NCI-H2227 (cell line): Measurements from ENCODE around the gene SNX8.

ENCODE experiments used
- DNase-seq: peaks from one replicate; lab custom pipeline; 2025; ENCODE audit not compliant: unreplicated experiment; lab: John Stamatoyannopoulos, UW

SNX8 gene

DNA sequence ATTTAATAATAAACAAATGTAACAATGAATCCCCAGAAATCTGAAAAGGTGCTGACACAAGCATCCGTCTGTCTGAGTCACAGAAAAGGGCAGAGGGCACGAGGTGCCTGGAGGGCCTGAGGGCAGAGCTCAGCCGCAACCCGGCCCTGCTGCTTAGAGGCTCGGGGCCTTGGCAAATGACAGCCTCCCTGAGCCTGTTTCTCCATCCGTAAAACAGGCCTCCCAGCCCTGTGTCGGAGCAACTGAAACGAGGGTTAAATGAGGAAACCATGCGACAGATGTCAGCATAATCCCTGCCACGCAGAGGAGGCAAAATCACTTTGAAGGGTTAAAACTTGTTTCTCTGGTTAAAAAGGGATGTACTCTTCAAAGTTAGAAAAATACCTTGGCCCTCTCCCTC is 47.3 kb downstream of the SNX8 start:
- no peak for DNase-seq

DNA sequence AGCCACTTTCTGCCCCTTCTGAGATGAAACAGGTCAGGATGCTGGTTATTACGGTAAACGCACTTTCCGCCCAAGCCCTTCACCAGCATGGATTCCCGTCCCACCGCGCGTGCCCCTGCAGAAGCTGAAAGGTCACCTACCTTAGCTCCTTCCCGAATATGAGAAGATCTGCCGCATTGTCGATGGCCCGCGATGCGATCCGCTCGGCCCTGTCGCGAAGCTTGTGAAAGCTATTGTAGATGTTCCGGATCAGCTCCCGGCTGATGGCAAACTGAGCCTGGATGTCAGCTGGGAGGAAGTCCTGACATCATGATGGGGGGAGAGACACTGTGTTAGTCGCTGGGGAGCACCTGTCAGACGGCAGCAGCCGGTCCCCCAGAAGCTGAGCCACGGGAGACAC is 50.1 kb downstream of the SNX8 start:
- DNase-seq: no peak

- DNase-seq: no peak
Measured at GRCh38 chr7:2263176-2263575, 51.1 kb downstream of the SNX8 start.

DNA sequence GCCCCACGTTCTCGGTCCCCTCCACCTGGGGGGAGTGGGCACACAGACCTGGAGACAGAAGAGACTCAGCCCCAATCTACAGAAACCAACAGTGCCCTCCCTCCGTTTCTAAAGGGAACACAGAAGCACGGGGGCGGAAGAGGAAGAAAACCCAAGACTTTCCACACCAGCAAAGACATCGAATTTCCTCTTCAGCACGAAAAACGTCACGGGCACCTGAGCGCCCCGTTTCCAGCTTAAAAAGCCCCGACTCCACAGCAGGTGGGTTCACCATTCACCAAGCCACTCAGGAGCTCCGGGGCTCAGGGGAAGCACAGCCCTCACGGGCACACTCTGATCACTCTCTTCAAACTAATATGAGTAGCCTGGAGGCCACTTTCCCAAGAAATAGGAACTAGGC is 52.6 kb downstream of the SNX8 start:
- no peak for DNase-seq

DNA sequence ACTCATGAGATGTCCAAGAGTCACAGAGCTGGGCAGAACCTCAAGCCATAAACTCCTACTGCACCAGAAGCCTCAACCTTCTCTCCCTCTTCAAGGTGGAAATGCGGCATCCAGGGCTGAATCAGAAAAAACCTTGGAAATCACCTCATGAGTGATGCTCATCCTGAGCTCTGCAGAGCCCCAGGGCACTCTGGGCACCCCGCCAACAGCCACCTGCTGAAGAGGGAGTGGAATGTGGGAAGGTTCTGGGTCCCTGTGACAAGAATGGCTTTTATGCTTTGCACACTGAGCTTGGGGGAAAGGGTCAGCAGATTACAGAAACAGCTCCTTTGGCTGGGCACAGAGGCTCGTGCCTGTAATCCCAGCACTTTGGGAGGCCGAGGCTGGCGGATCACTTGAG is 53.4 kb downstream of the SNX8 start:
- no peak for DNase-seq

GRCh38 chr7:2259480-2259879 is 54.8 kb downstream of the SNX8 start:
- no peak for DNase-seq

- DNase-seq: no peak
Measured at GRCh38 chr7:2258661-2259365, 55.4 kb downstream of the SNX8 start.

DNA sequence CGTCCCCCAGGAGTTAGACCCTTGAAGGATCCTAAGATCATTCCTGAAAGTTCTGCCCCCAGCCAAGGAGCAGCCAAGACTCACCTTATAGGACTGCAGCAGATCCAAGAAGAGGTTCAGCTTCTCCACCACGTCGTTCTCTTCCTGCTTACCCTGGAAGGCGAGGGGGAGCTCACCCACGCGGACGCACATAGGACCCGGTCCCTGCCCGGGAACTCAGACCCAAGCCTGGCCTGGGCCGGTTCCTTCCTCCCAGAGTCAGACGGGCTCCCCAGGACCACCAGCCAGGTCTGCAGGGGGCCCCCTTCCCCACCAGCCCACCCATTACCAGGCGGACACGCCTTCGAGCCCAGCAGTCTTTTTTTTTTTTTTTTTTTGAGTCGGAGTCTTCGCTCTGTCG is 56.6 kb downstream of the SNX8 start:
- DNase-seq: no peak

DNA sequence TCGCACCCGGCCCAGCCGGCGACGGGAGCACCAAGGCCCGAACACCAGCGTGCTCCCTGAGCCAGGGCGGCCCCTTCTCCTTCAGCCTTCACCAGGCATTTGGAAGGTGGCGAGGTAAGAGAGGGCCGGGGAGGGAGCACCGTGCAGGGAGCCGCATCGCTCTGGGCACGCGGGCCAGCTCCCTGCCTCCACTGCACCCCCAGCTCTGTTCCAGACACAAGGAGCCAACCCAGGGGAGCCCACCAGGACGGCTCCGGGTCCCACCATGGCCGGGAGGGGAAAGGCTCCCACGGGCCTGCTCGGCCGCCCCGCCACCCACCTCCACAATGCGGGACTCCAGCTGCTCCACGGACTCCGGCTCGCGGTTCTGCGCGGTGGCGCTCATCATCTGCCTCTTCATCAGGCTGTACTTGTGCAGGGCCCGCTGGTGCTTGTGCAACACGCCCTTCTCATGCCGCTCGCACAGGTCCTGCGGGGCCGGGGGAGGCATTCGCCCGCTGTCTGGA is 57.1 kb downstream of the SNX8 start:
- DNase-seq: no peak

- no peak for DNase-seq
Measured at GRCh38 chr7:2256306-2257045, 57.8 kb downstream of the SNX8 start.

DNA sequence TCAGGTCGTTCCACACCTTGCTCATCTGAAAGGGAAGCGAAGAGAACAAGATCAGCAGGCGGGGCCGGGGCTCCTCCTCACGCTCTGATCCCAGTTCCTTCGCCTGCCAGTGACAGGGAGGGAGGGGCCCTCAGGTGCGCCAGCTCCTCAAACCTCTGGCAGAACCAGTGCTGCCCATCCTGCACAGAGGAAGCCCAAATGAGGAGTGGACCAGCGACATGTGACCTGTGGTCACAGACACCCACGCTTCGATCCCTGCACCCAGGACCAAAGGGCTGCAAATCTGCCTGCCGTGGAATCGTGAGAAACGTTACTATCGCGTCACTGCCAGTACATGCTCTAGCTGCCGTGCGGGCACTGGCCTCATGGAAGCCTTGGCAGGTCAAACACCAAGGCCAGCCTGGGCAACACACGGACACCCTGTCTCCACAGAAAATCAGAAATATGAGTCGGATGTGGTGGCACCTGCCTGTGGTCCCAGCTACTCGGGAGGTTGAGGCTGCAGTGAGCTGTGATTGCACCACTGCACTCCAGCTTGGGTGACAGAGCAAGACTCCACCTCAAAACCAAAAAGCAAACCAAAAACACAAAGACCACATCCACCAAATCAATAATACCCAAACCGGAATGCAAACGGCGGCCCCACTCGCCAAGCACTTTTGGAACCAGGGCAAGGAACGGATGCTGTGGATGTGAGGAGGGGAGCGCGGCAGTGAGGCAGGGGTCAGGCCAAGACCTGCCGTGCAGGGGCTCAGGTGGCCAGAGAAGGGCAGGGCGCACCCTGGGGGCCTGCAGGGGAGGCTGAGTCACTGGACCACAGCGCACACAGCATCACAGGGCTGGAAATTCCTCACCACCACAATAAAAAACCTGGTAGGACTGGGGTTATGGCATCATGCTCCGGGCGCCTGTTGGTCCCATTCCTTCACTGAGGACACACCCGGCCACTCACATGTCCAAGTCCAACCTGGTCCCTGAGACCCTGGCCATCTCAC is 58.8 kb downstream of the SNX8 start:
- DNase-seq: no peak

GRCh38 chr7:2254429-2255144 is 59.7 kb downstream of the SNX8 start:
- DNase-seq: no peak

DNA sequence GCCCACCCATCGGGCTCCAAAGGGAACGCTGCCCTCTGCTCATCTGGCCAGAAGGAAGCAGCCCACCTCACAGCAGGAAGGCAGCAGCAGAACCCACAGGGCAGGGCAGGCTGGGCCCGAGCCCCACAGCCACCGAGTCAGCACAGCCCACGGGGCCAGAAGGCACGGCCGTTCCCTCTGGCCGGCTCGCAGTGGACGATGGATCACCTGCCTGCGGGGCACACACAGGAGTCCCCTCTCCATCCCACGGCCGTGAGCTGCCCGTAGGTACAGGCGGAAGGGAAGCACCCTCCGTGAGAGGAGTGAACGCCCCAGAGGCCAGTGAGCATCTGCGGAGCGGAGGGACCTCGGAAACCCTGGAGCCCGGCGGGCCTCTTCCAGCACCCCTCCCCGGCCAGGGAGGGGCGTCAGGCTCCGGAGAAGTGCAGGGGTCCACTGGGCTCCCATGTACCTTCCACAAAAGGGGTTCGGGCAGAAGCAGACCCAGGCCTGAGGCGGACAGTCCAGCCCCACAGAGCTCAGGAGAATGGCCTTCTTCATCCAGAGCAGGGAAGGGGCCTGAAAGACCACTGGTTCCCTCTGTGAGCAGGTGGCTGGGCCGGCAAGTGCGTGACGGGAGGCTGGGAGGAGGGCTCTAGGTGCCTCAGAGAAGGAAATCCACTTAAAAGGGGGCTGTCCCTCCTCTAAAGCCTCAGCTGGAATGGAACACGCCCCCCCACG is 60.6 kb downstream of the SNX8 start:
- DNase-seq: no peak

DNA sequence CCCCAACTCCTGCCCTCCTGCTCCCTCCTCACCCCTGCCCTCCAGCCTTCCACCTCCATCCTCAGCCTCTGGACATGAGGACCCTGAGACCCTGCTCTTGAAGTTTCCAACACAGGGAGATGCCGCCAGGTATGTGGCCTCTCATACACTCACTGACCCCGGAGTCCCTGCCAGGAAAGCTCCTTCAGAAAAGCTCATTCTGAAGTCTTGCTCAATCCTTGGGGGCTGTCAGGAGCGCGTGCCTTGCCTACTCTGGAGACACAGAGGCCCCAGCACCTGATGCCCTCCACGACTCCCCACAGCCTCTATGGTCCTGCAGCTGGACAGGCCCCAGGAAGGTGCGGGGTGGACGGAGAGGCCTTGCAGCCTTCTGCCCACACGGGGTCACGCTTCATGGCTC is 61.2 kb downstream of the SNX8 start:
- DNase-seq: no peak

GRCh38 chr7:2251841-2252771 is 62.1 kb downstream of the SNX8 start:
- no peak for DNase-seq

- DNase-seq: no peak
Measured at GRCh38 chr7:2251381-2251780, 62.9 kb downstream of the SNX8 start.

DNA sequence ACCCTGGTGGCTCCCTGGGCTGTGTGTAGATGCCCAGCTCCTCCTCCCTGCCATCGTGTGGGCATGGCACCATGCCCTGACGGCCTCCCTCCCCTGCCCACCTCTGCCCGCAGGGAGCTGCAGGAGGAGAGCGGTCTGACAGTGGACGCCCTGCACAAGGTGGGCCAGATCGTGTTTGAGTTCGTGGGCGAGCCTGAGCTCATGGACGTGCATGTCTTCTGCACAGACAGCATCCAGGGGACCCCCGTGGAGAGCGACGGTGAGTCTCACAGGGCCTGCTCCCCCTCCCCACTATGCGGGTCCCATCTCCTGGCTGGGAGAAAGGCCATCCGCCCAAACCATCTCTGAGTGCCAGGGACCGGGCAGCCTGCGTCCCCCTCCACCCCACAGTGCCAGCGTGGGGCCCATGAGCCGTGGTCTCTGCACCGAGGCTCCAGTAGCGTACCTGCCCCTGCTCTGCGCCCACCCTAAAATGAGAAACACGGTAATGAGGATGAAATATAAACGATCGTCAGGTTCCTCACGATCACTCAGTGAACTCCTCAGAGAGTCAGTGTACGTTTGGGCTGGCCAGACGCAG is 64.4 kb downstream of the SNX8 start:
- no peak for DNase-seq

- DNase-seq: no peak
Measured at GRCh38 chr7:2248984-2249694, 65.1 kb downstream of the SNX8 start.
